Liver (tissue), 3 donors: ENCODE measurements around the gene STK32C.

ENCODE experiments used
- ATF3 ChIP-seq: IDR thresholded peaks from 2 replicates; pipeline ENCODE4 v1.6.1; 2016; ENCODE audit warnings: antibody characterized with exemption
- CTCF ChIP-seq: fragments of 150-350 bp; IDR thresholded peaks from 2 replicates; pipeline ENCODE4 v1.5.1; 2017; ENCODE audit warnings: improper control_type of control experiment, low read depth, low read length; ENCODE audit not compliant: missing input control
- EGR1 ChIP-seq, 2 donors: IDR thresholded peaks; 2 replicates each; pipeline ENCODE4 v1.6.1; 2016 to 2018; ENCODE audit warnings: antibody characterized with exemption in 2 of 2, low read depth in 2 of 2
- GABPA ChIP-seq, 2 donors: IDR thresholded peaks in 1 of 2; conservative IDR thresholded peaks in 1 of 2; 2 replicates each; pipeline ENCODE4 v1.6.1; 2016; ENCODE audit warnings: antibody characterized with exemption in 2 of 2, mild to moderate bottlenecking in 1 of 2, moderate library complexity in 1 of 2
- JUND ChIP-seq, 2 donors: IDR thresholded peaks; 2 replicates each; pipeline ENCODE4 v1.6.1; 2016; ENCODE audit warnings: antibody characterized with exemption in 2 of 2
- MAX ChIP-seq: IDR thresholded peaks from 2 replicates; pipeline ENCODE4 v1.6.1; 2016; ENCODE audit warnings: antibody characterized with exemption
- RAD21 ChIP-seq, 2 donors: IDR thresholded peaks; 2 replicates each; pipeline ENCODE4 v1.6.1; 2016; ENCODE audit warnings: antibody characterized with exemption in 2 of 2, mild to moderate bottlenecking in 2 of 2
- REST ChIP-seq: IDR thresholded peaks from 2 replicates; pipeline ENCODE4 v1.6.1; 2016; ENCODE audit warnings: antibody characterized with exemption, mild to moderate bottlenecking
- RXRA ChIP-seq, 2 donors: IDR thresholded peaks; 2 replicates each; pipeline ENCODE4 v1.6.1; 2017 to 2018; ENCODE audit warnings: antibody characterized with exemption in 2 of 2, mild to moderate bottlenecking in 1 of 2
- SP1 ChIP-seq: IDR thresholded peaks from 2 replicates; pipeline ENCODE4 v1.6.1; 2018; ENCODE audit warnings: antibody characterized with exemption, mild to moderate bottlenecking
- TAF1 ChIP-seq: conservative IDR thresholded peaks from 2 replicates; pipeline ENCODE4 v1.6.1; 2016; ENCODE audit warnings: antibody characterized with exemption, mild to moderate bottlenecking
- YY1 ChIP-seq: IDR thresholded peaks from 2 replicates; pipeline ENCODE4 v1.6.1; 2016; ENCODE audit warnings: antibody characterized with exemption, mild to moderate bottlenecking
- donor health status: healthy.
- donor health status: healthy.

GRCh38 chr10:132224343-132225072 lies 83.2 kb downstream of the STK32C start:
- no peak for TF ChIP-seq GABPA (IDR thresholded peaks at IDR 0.05 in 1 of 2, conservative IDR thresholded peaks at IDR 0.05 in 1 of 2)
- TF ChIP-seq SP1, result no peak
- no peak for TF ChIP-seq RAD21 (IDR thresholded peaks at IDR 0.05)
- no peak for TF ChIP-seq CTCF
- TF ChIP-seq ATF3, result no peak
- TF ChIP-seq REST, result no peak
- no peak for TF ChIP-seq TAF1
- no peak for TF ChIP-seq MAX
- no peak for TF ChIP-seq RXRA (IDR thresholded peaks at IDR 0.05)
- no peak for TF ChIP-seq YY1
- TF ChIP-seq EGR1 (IDR thresholded peaks at IDR 0.05; ENCODE audit: low read depth in 2 of 2), result no peak
- TF ChIP-seq JUND (IDR thresholded peaks at IDR 0.05), result no peak
